ENCODE results near the gene CD248.
A peak's percentile ranks its signal among the peaks of the same experiment; 100 is the strongest.

CD248 gene

DNA sequence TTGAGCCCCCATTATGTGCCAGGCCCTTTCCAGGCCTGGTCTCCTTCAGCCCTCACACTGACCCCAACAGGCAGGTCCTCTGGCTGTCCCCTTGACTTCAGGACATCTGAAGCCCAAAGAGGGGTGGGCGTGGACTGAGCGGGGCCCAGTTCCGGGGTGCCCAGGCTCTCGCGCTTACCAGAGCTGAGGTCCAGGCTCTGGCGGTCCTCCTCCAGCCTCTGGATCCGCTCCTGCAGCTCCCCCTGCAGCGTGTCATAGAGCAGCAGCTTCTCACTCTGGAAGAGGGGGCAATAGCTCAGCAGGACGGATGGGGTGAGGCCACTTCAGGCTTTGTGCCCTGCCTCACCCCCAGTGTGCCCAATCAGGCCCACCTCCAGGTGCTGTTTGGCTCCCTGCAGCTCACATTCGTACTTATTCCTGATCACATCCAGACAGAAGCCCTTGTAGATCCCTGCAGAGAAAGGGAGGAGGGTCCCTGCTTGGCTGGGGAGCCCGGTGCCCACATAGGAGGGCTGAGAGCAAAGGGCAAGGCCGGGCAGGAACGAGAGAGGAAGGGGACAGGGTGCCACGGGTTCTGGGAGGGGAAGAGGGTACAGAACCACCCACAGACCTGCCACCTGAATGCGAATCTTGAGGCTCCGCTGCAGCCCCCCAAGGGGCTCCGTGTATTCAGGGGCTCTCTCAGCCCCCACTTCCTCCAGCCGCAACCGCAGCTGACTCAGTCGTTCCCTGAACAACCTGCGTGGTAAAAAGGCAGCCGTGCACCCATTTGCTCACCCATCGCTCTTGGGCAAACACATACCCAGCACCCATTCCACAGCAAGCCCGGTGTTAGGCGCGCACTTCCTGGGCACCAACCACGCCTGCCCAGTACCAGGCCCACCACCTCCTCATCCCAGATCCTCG, 24.0 kb upstream of the CD248 start:
- FAIRE-seq: no peak

DNA sequence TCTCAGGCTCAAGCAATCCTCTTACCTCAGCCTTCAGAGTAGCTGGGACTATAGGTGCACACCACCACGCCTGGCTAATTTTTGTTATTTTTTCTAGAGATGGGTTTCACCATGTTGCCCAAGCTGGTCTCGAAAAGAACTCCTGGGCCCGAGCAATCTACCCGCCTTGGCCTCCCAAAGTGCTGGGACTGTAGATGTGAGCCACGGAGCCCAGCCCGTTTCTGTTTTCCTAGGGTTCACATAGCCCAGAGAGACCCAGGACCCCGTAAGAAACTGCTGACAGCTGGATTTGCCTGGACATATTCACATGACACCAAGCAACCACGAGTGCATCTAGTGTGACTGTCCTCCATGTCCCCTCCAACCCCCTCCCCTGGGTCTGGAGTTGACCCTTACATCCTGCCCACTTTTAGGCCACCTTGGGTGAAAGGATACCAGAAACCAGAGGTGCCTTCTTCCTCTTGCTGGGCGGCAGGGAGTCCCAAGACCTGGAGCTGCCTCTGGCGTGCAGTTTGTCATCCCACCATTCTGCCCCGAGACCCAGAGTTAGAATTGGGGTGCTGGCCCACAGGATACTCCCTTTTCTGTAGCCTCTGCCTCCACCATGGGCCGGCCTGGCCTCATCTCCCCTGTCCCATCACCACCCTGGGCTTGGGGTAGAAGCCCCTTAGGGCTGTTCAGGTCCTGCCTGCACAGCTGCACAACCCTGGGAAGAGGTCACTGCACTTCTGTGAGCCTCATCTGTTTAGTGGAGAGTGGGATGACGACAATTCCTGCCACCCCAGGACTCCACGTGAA, 23.0 kb upstream of the CD248 start:
- FAIRE-seq: no peak

DNA sequence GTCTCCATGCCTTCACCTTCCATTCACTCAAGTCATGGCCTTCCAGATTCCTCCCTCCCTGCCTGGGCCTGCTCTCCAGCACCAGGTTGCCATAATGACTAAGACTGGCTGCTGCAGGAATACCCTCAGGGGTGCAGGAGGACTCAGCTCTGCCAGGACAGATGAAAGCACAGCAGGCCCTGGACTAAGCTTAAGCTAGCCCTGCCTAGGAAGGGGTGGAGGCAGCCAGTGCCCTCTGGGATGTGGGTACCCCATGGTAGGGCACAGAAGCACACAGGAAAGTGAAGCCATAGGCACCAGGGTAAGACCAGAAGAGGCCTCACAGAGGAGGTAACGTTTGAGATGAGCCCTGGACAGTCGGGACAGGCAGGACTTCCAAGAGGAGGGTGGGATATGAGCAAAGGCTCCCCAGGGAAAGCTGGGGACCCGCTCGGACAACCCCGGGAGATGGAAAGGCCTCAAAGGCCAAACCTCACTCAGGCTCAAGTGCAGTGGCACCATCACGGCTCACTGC, 22.4 kb upstream of the CD248 start:
- FAIRE-seq: no peak

DNA sequence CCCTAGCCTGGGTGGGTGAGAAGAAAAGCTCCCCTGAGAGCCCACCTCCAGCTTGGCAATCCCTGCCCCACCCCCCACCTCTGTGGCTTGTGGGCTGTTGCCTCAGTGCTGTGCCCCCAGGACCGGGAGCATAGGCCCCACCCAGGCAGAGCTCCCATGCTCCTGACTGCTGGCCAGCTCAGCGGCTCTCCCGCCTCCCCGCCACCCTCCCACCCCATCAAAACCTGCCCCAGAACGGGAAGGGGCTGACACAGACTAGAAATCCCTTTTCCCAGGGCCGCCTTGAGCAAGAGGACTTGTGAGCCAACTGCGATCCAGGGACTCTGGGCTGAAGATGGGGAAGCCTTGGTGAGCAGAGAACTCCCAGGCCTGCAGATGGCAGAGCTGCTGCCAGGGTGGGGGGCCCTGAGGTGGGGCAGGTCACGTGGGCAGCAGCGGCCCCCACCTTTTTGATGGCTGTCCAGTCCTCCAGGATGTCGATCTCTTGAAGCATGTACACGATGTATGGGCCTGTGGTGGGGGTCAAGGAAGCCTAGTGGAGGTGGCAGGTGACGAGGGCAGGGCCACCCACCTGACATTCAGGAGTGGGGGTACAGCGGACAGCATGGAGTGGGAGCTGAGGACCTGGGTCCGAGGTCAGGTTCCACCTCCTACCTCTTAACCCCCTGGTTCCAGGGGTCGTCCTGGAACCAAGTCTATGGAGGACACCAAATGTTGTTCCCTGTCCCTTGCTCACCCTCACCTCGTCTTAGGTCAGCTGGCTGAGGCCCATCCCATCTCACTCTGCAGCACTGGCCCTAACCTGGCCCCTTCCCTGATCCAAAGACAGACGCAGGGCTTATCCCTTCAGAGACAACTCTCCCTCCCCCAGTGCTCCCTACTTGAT, 21.7 kb upstream of the CD248 start:
- no peak for FAIRE-seq

DNA sequence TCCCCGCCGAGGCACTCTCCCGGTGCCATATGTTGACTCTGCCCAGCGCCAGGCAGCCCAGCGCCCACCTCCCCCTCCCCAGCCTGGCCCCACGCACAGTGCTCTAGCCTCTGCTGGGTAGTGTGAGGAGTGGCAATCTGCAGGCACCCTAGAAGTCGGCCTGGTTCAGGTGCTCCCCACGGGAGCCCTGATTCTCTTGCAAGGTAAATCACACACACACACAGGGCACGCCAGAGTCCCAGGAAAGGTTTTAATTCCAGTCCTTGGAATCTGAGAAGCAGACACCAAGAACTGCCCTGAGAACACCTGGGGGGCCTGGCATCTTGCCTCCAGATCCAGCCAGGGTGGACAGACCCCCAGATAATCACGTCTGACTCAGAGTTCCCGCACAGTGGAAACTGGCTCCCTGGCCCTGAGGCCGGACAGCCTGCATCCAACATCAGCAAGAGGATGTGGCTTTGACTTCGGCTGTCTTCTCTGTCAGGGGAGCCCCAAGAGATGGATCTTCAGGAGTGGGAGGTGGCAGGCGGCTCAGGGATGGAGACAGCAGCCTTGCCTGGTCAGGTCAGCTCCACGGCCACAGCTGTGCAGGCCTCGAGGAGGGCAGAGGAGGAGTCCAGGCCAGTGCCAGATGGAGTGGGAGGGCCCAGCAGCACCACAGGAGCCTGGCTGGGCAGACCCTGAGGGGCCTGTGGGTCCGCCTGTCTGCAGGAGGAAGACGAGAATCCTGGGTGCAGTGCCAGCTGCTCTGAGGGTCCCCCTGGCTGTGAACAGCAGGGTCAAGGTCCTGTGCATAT, 20.5 kb upstream of the CD248 start:
- FAIRE-seq: no peak

DNA sequence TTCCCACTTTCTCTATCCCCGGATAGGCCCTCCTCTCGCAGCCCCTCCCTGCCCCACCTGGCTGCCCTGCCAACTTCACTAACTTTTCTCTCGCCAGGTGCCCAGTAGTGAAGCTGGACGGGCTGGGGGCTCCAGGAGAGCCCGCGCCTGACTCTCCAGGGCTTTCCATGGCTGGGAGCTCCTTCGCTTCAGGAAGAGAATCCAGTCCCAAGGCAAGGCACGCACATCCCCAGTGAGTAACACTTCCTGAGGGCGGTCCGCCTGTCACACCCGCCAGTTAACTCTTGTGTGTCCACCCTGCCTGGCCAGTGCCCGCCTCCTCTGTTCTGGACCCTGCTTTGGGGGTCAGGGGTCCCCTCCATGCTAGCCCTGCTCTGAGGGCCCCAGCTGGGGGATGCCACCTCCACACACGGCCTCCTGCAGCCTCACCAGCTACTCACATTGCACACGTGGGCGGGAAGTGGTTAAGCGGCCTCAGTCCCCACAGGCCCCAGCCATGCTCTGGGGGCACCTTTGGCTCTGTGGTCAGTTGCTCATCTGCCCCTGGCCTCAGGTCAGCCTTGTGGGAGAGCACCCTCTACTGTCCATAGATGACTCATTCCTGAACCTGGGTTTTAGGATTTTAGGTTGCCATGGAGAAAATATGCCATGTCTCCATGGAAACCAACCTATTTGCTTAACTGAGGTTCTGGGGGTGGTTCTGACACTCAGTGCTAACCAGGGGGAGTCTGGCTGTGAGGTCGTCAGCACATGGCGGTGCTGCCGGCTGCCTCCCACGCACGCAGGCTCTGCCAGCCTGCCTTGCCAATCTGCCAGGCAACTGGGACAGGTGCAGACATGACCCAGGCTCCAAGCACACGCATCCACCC, 19.6 kb upstream of the CD248 start, which contains the start of gene RIN1:
Gene RIN1, minus strand, starts transcription at position 201 of the 869 bp plus-strand sequence. Its CDS starts 32 bp downstream, at position 169.
- FAIRE-seq: peak; percentile 89

DNA sequence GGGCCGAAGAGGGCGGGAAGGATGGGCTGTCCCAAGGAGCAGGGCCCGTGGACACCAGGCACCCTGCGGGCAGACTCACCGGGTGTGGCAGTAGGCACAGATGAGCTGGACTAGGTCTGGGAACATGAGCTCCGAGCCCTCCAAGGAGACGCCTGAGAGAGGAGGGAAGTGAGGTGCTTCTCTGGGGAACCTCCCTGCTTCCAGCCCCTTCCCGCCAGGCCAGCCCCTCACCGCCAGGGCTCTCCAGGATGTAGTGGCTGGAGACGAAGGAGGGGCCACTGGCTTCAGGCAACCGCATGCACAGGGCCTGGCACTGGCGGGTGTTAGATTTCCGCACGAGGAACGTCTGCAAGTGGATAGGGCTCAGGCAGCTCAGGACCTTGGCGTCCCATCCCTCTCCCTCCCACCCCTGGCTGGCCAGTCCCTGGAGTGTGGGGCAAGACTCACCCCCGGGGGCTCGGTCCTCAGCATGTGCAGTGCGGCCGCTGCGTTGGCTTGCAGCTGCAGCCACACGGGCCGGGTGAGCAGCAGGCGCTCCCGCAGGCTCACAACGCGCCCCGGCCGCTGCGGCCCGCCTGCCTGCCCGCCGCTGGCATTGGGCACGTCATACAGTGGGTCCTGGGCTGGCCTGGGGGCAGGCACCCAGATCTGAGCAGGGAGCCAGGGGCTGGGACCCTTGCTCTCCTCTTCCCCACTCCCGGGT, 18.8 kb upstream of the CD248 start:
- no peak for FAIRE-seq

DNA sequence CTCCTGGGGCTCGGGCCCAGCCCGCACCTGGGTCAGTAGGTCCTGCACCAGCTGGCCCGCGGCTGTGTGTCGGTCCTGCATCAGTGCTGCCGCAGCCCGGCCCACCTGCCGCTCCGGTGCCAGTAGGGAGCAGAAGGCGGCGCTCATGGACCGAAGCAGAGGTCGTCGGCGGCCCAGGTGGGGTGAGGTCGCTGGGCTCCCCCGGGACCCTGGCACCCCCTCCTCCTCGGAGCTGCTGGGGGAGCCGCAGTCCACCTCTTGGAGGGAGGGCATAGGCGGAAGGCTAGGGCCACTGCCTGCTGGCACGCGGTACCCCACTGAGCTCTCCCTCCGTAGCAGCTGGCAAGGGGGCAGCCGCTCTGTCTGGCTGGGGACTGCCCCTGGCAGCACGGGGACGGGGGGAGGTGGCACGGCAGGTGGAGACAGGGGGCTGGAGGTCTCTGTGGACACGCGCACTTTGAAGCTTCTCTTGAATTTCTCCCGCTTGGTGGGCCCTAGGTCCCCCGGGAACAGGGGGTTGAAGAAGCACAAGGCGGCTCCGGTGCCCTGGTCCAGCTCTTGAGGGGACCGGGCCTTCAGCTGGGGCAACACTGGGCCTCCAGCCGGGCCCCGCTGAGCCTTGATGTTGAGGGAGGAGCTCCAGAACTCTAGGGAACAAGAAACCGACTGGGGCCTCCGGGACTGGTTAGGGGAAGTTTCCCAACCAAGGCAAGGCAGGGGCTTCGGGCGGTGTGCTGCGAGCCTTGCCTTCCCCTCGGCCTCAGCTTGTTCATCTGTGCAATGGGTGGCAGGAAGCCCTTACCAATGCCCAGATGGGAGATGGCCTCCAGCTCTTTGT, 18.0 kb upstream of the CD248 start:
- no peak for FAIRE-seq

DNA sequence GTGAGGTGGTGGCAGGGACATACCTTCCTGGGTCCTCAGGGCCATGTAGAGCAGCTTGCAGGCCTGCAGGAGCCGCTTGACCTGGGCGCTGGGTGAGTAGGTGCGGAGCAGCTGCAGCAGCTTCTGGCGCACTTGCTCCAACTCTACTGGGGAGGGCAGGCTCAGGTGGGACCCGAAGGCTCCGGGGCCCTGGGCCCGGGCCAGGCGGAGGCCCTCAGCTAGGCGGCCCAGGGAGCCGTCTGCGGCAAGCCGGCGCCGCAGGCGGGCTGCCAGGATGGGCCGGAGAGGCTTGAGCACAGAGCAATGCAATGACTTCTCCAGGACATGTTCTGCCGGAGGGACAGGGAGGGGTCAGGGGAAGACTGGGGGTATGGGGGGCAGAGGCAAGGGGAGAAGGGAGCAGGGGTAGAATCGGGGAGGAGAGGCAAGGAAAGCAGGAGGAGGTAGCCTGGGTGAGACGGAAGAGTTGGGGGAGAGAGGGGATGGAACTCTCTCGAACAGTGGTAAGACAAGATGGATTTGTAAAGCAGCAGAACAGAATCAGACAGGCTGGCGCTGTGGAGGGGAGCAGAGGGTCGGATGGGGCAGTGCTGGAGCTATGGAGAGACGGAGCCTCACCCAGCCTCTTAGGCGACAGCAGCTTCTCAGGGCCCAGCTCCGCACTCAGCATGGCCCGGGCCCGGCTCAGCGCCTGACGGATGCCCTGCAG, 17.2 kb upstream of the CD248 start:
- FAIRE-seq: no peak

DNA sequence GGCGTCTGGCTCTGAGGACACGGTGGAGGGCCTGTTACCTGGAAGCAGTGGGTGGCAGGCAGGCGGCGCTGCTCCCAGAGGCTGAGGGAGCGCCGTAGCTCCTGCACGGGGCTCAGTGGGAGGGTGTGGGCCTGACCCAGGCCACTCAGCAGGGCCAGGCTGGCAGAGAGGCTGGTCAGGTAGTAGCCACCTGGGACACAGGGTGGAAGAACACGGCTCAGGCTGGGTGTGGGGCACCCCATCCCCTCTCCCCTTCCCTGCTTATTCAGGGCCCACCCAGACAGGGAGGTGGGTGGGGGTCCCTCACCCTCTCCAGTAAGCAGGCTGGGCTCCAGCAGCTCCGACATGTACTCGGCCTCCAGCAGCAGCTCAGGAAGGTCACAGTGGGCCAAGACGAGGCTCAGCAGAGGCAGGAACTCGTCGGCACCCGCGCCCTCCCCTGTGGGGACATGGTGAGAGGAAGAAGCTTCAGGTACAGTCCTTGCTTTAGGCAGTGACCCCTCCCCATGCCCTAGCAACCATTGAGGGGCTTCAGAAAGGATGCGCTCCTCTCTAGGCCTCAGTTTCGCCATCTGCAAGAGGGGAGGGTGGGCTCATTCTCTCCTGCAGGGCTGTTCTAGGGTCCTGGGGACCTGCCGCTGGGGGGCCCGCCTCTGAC, 16.5 kb upstream of the CD248 start:
- no peak for FAIRE-seq

DNA sequence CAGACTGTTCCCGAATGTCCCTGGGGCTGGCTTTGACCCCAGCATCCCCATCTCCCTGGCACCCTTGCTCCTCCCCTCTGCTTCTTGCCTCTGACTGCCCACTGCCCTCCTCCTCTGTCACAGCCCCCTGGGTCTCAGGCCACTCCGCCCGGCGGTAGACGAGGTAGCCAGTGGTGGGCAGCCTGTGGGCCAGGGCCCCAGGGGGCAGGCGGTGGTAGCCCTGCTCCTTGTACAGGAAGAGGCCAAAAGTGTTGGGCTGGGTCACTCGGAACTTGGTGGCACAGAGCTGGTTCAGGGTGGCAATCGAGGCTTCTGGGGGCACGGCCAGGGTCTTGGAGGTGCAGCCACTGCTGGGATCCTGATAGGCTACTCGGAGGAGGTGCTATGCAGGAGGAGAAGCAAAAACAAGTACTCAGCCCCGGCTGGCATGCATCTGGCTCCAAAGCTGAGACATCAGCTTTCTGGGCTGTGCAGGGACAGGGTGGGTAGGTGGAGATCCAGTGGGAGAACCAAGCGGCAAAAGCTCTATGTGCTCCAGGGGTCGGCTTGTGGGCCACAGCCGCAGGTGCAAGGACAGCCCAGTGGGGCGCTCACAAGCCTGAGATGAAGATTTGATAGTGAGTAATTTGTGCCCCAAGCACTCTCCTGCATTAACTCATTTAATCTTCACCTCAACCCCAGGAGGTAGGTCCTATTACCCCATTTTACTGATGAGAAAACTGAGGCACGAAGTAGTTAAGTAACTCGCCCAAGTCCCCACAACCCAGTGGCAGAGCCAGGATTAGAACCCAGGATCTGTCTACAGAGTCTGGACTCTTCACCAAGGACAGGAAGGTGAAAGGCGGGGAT, 15.8 kb upstream of the CD248 start:
- FAIRE-seq: no peak

DNA sequence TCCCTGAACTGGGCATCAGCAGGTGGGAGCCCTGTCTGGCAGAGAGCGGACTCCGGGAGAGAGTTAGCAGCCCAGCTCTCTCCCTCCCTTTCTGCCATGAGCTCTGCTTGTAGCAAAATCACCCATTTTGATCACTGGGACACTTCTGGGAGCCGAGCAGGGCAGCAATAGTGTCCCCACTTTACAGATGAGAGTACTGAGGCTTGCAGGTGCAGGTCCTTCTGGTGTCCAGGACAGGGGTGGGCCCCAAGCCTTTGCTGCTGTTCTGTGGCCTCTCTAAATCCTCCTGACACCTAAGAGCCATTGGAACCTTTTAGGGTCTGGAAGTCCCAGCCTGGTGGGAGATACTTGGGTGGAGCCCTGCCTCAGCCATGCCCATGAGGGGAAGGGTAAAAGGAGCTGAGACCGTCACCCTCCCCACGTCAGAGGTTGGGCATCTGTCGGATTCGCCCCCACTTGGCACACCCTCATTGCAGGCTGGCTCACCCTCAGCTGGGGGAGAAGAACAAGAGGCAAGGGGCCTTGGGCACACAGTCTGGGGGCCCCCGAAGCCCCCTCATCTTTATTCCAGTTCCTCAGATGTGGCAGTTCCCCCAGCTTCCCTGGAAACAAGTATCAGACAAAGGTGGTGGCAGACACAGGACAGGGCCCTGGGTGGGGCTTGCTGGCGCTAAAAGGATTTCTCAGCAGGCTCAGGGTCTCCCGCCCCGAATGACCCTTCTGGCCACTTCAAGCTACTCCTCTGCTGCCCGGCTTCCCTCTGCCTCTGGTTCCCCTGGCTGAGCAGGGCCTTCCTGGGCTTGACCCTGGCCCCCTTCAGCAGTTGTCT, 14.9 kb upstream of the CD248 start:
- no peak for FAIRE-seq

DNA sequence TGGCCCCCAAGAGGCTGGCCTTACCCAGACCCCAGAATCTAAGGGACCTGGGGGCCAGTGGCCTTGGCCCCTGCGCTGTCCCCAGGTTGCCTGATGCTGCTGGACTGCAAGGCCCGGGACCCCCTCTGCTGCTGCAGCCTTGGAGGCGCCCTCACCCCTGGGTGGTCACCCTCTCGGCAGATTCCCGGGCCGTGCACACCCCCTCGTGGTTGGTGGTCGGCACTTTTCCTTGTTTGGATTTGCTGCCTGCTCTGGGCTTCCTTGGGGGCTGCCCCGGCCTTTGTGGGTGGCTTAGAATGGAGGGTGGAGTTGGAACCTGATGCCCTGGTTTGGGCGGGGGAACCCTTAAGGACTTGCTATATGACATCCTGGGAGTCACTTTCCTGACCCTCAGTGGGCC, 14.1 kb upstream of the CD248 start:
- no peak for FAIRE-seq

DNA sequence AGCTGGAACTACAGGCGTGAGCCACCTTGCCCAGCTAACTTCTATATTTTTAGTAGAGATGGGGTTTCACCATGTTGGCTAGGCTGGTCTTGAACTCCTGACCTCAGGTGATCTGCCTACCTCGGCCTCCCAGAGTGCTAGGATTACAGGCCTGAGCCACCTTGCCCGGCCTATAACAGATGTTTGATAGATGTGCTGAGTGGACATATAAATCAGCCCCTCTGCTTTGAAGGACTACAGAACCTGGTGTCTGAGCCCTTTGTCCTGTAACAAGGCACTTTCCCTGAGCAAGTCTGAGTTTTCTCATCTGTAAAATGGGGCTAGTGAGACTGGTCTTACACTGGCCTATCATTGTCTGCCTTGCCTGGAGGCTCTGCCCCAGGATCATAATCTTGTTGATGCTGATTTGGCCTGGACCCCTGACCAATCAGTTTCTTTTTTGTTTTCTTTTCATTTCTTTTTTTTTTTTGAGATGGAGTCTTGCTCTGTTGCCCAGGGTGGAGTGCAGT, 12.4 kb upstream of the CD248 start:
- FAIRE-seq: no peak

DNA sequence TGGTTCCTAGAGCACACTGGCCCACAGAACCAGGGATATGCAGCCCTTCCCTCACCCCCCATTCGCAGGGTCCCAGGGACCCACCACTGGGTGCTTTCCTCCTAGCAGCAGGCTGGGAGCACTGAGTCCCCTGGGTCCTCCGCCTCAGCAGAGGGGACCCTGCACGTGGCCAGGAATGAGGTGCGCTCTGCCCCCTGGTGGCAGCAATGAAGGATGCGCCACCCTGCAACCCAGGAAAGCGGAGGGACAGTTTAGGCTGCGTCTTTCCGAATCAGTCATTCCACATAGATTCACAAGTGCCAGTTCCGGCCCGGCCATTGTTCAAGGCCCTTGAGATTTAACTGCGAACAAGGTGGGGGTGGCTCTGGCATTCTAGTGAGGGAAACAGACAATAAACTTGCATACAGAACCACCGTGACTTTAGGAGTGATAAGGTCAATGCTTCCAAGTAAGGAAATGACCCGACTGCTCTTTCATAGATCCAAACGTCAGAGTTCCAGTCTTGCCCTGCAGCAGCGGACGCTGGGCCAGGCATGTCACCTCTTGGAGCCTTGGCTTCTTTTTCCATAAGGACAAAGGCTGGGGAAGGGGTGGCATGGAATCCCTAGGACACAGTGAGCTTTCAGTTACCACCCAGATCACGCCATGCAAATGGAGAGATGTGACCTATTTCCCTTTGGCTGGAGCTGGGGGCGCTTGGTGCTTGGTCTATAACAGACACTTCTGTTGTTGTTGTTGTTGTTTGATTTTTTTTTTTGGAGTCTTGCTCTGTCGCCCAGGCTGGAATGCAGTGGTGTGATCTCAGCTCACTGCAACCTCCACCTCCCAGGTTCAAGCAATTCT, 11.7 kb upstream of the CD248 start:
- FAIRE-seq: peak; percentile 66
